ENCODE results near the gene RAB11FIP4. TPM values are rescaled to one million over a fixed set of nuclear protein-coding genes. Genes with fewer than 3 reads are reported as not detected.
"Not testable (repeated sequence)": the region's sequence is repeated elsewhere in the genome, so short reads cannot be mapped to it uniquely, and the experiment has no call there.

Gene RAB11FIP4
- total RNA-seq, 3 donors from 2014 or later = 9.9 to 11.0 (median 10.8) TPM

- no peak for ATAC-seq
- no peak for DNase-seq
- no peaks in the 10 kb centered on the region for H3K36me3 Mint-ChIP-seq (ENCODE audit: insufficient read depth)
- H3K9me3 Mint-ChIP-seq = no peaks in the 10 kb centered on the region
- no peak overlapping the region for H3K4me3 Mint-ChIP-seq
- H3K27me3 Mint-ChIP-seq (ENCODE audit: low read depth) = peaks cover 19% of the 10 kb centered on the region
- H3K4me1 Mint-ChIP-seq (ENCODE audit: low read depth) = peaks cover 8% of the 10 kb centered on the region
These were observed 36.6 kb downstream of the RAB11FIP4 start for GRCh38 chr17:31428111-31428510.

GRCh38 chr17:31428512-31428911, 37.0 kb downstream of the RAB11FIP4 start:
- H3K9me3 Mint-ChIP-seq = no peaks in the 10 kb centered on the region
- no peak overlapping the region for H3K4me3 Mint-ChIP-seq
- ATAC-seq = no peak
- no peak for DNase-seq
- no peaks in the 10 kb centered on the region for H3K36me3 Mint-ChIP-seq (ENCODE audit: insufficient read depth)
- H3K27me3 Mint-ChIP-seq (ENCODE audit: low read depth) = peaks cover 18% of the 10 kb centered on the region
- peaks cover 12% of the 10 kb centered on the region for H3K4me1 Mint-ChIP-seq (ENCODE audit: low read depth)

- Mint-ChIP-seq H3K4me1 (ENCODE audit: low read depth) (peaks cover 17% of the 10 kb centered on the region), H3K27me3 (ENCODE audit: low read depth) (peaks cover 16% of the 10 kb centered on the region), H3K4me3 (no peak overlapping the region), H3K36me3 (ENCODE audit: insufficient read depth) (no peaks in the 10 kb centered on the region), H3K9me3 (no peaks in the 10 kb centered on the region)
- DNase-seq (no peak), ATAC-seq (no peak)
These were observed 39.8 kb downstream of the RAB11FIP4 start for GRCh38 chr17:31431098-31431851.

GRCh38 chr17:31431852-31432658, 40.6 kb downstream of the RAB11FIP4 start:
- no peaks in the 10 kb centered on the region for H3K36me3 Mint-ChIP-seq (ENCODE audit: insufficient read depth)
- no peak for ATAC-seq
- H3K4me3 Mint-ChIP-seq = no peak overlapping the region

GRCh38 chr17:31433091-31433790, 41.8 kb downstream of the RAB11FIP4 start:
- DNase-seq = peak; percentile 9

More at GRCh38 chr17:31431852-31432658, 40.6 kb downstream of the RAB11FIP4 start:
- Mint-ChIP-seq H3K27me3 (ENCODE audit: low read depth) (peaks cover 16% of the 10 kb centered on the region), H3K9me3 (no peaks in the 10 kb centered on the region), H3K4me1 (ENCODE audit: low read depth) (peaks cover 17% of the 10 kb centered on the region)
- no peak for DNase-seq

GRCh38 chr17:31433811-31434726, 42.6 kb downstream of the RAB11FIP4 start:
- Mint-ChIP-seq H3K36me3 (ENCODE audit: insufficient read depth) (no peaks in the 10 kb centered on the region), H3K27me3 (ENCODE audit: low read depth) (peaks cover 11% of the 10 kb centered on the region), H3K4me3 (no peak overlapping the region), H3K4me1 (ENCODE audit: low read depth) (peaks cover 17% of the 10 kb centered on the region), H3K9me3 (no peaks in the 10 kb centered on the region)
- ATAC-seq = no peak
- no peak for DNase-seq

More at GRCh38 chr17:31433091-31433790, 41.8 kb downstream of the RAB11FIP4 start:
- no peak overlapping the region for H3K4me3 Mint-ChIP-seq
- H3K9me3 Mint-ChIP-seq = no peaks in the 10 kb centered on the region
- no peaks in the 10 kb centered on the region for H3K36me3 Mint-ChIP-seq (ENCODE audit: insufficient read depth)
- peaks cover 17% of the 10 kb centered on the region for H3K4me1 Mint-ChIP-seq (ENCODE audit: low read depth)
- peaks cover 15% of the 10 kb centered on the region for H3K27me3 Mint-ChIP-seq (ENCODE audit: low read depth)
- ATAC-seq = peak; percentile 52 to 62

- H3K4me3 Mint-ChIP-seq = no peak overlapping the region
- no peaks in the 10 kb centered on the region for H3K9me3 Mint-ChIP-seq
- H3K36me3 Mint-ChIP-seq (ENCODE audit: insufficient read depth) = no peaks in the 10 kb centered on the region
- peaks cover 17% of the 10 kb centered on the region for H3K4me1 Mint-ChIP-seq (ENCODE audit: low read depth)
- H3K27me3 Mint-ChIP-seq (ENCODE audit: low read depth) = peaks cover 11% of the 10 kb centered on the region
- DNase-seq = no peak
- no peak for ATAC-seq
These were observed 43.2 kb downstream of the RAB11FIP4 start for GRCh38 chr17:31434727-31435050.

- ATAC-seq (no peak), DNase-seq (no peak)
- H3K36me3 Mint-ChIP-seq (ENCODE audit: insufficient read depth) = no peaks in the 10 kb centered on the region
- no peak overlapping the region for H3K4me3 Mint-ChIP-seq
- peaks cover 9% of the 10 kb centered on the region for H3K27me3 Mint-ChIP-seq (ENCODE audit: low read depth)
- H3K4me1 Mint-ChIP-seq (ENCODE audit: low read depth) = peaks cover 17% of the 10 kb centered on the region
- no peaks in the 10 kb centered on the region for H3K9me3 Mint-ChIP-seq
These were observed 44.1 kb downstream of the RAB11FIP4 start for GRCh38 chr17:31435581-31435980.

GRCh38 chr17:31437720-31438400, 46.4 kb downstream of the RAB11FIP4 start:
- Mint-ChIP-seq H3K27me3 (ENCODE audit: low read depth) (peaks cover 3% of the 10 kb centered on the region), H3K4me1 (ENCODE audit: low read depth) (peaks cover 12% of the 10 kb centered on the region), H3K9me3 (no peaks in the 10 kb centered on the region), H3K4me3 (no peak overlapping the region), H3K36me3 (ENCODE audit: insufficient read depth) (no peaks in the 10 kb centered on the region)
- DNase-seq = no peak
- no peak for ATAC-seq

- no peak overlapping the region for H3K4me3 Mint-ChIP-seq
- H3K9me3 Mint-ChIP-seq = no peaks in the 10 kb centered on the region
- DNase-seq (no peak), ATAC-seq (no peak)
- H3K4me1 Mint-ChIP-seq (ENCODE audit: low read depth) = peaks cover 2% of the 10 kb centered on the region
- H3K27me3 Mint-ChIP-seq (ENCODE audit: low read depth) = no peaks in the 10 kb centered on the region
- H3K36me3 Mint-ChIP-seq (ENCODE audit: insufficient read depth) = no peaks in the 10 kb centered on the region
These were observed 48.2 kb downstream of the RAB11FIP4 start for GRCh38 chr17:31439716-31440115.

- H3K4me1 Mint-ChIP-seq (ENCODE audit: low read depth) = peaks cover 2% of the 10 kb centered on the region
- no peaks in the 10 kb centered on the region for H3K9me3 Mint-ChIP-seq
These were observed 50.8 kb downstream of the RAB11FIP4 start for GRCh38 chr17:31442276-31442675.

GRCh38 chr17:31442856-31443255, 51.4 kb downstream of the RAB11FIP4 start:
- not testable (repeated sequence) for H3K36me3 Mint-ChIP-seq (ENCODE audit: insufficient read depth); H3K9me3 Mint-ChIP-seq; H3K27me3 Mint-ChIP-seq (ENCODE audit: low read depth); H3K4me1 Mint-ChIP-seq (ENCODE audit: low read depth); H3K4me3 Mint-ChIP-seq; DNase-seq; ATAC-seq

More at GRCh38 chr17:31442276-31442675, 50.8 kb downstream of the RAB11FIP4 start:
- Mint-ChIP-seq H3K4me3 (no peak overlapping the region), H3K36me3 (ENCODE audit: insufficient read depth) (no peaks in the 10 kb centered on the region), H3K27me3 (ENCODE audit: low read depth) (no peaks in the 10 kb centered on the region)
- DNase-seq (no peak), ATAC-seq (no peak)

GRCh38 chr17:31443386-31443785, 51.9 kb downstream of the RAB11FIP4 start:
- H3K4me1 Mint-ChIP-seq (ENCODE audit: low read depth) = peaks cover 2% of the 10 kb centered on the region
- no peaks in the 10 kb centered on the region for H3K36me3 Mint-ChIP-seq (ENCODE audit: insufficient read depth)
- ATAC-seq = no peak
- H3K27me3 Mint-ChIP-seq (ENCODE audit: low read depth) = no peaks in the 10 kb centered on the region
- no peak for DNase-seq
- no peak overlapping the region for H3K4me3 Mint-ChIP-seq
- no peaks in the 10 kb centered on the region for H3K9me3 Mint-ChIP-seq

Measured in activated T-cell treated with anti-CD3 and anti-CD28 coated beads, Interleukin-2, amount 50 U/mL, for 4 hours (primary cell).